HepG2 (cell line): ENCODE measurements around the gene SLC35A3. TPM values are rescaled to one million over a fixed set of nuclear protein-coding genes. Genes with fewer than 3 reads are reported as not detected.

Source experiments
- ATRX ChIP-seq: sonication (generic); formaldehyde crosslinking; IDR thresholded peaks from 2 replicates; pipeline ENCODE4 v1.4.0; 2020; ENCODE audit warnings: missing genetic modification reagents, borderline replicate concordance
- BORCS8-MEF2B ChIP-seq: sonication (generic); formaldehyde crosslinking; IDR thresholded peaks from 2 replicates; pipeline ENCODE4 v1.8.0; 2022; ENCODE audit warnings: mild to moderate bottlenecking, missing genetic modification reagents
- CTCF ChIP-seq: sonication (generic); formaldehyde crosslinking; IDR thresholded peaks from 2 replicates; pipeline ENCODE4 v1.5.0; 2020; ENCODE audit warnings: mild to moderate bottlenecking, missing genetic modification reagents, moderate library complexity
- DR1 ChIP-seq: sonication (generic); formaldehyde crosslinking; IDR thresholded peaks from 2 replicates; pipeline ENCODE4 v1.8.0; 2021; ENCODE audit warnings: mild to moderate bottlenecking, missing genetic modification reagents, inconsistent platforms
- ETV6 ChIP-seq: sonication (generic); formaldehyde crosslinking; conservative IDR thresholded peaks from 2 replicates; pipeline ENCODE4 v1.4.0; 2020; ENCODE audit warnings: missing genetic modification reagents
- FOXC1 ChIP-seq: sonication (generic); formaldehyde crosslinking; IDR thresholded peaks from 2 replicates; pipeline ENCODE4 v1.8.0; 2022; ENCODE audit warnings: mild to moderate bottlenecking, missing genetic modification reagents, borderline replicate concordance
- GATAD2A ChIP-seq: IDR thresholded peaks from 2 replicates; pipeline ENCODE4 v1.6.1; 2016
- HNRNPL ChIP-seq: fragments of 200-400 bp; formaldehyde crosslinking; IDR thresholded peaks from 2 replicates; pipeline ENCODE4 v1.6.1; 2017; ENCODE audit warnings: mild to moderate bottlenecking, low read depth, low read length
- KAT8 ChIP-seq: IDR thresholded peaks from 2 replicates; pipeline ENCODE4 v1.6.1; 2016; ENCODE audit warnings: missing genetic modification reagents, missing compliant biosample characterization
- KDM4B ChIP-seq: sonication (generic); formaldehyde crosslinking; IDR thresholded peaks from 2 replicates; pipeline ENCODE4 v1.4.0; 2020; ENCODE audit warnings: missing genetic modification reagents
- NFATC3 ChIP-seq: sonication (generic); formaldehyde crosslinking; IDR thresholded peaks from 2 replicates; pipeline ENCODE4 v1.5.1; 2020; ENCODE audit warnings: mild to moderate bottlenecking, missing genetic modification reagents
- NRL ChIP-seq: sonication (generic); formaldehyde crosslinking; IDR thresholded peaks from 2 replicates; pipeline ENCODE4 v1.5.0; 2020; ENCODE audit warnings: missing genetic modification reagents, mild to moderate bottlenecking, moderate library complexity, borderline replicate concordance
- RFXAP ChIP-seq: sonication (generic); formaldehyde crosslinking; IDR thresholded peaks from 2 replicates; pipeline ENCODE4 v1.4.0; 2020; ENCODE audit warnings: missing genetic modification reagents, borderline replicate concordance
- SIN3B ChIP-seq: fragments of 150-350 bp; IDR thresholded peaks from 2 replicates; pipeline ENCODE4 v1.6.1; 2014; ENCODE audit warnings: low read length
- SRY ChIP-seq: sonication (generic); formaldehyde crosslinking; IDR thresholded peaks from 2 replicates; pipeline ENCODE4 v1.8.0; 2022; ENCODE audit warnings: mild to moderate bottlenecking, missing genetic modification reagents
- TARDBP ChIP-seq: sonication (generic); formaldehyde crosslinking; IDR thresholded peaks from 2 replicates; pipeline ENCODE4 v1.8.0; 2022; ENCODE audit warnings: mild to moderate bottlenecking, missing genetic modification reagents
- ZBTB38 ChIP-seq: sonication (generic); formaldehyde crosslinking; IDR thresholded peaks from 2 replicates; pipeline ENCODE4 v1.5.1; 2020; ENCODE audit warnings: mild to moderate bottlenecking, missing genetic modification reagents
- ZFP82 ChIP-seq: sonication (generic); formaldehyde crosslinking; IDR thresholded peaks from 2 replicates; pipeline ENCODE4 v1.5.1; 2020; ENCODE audit warnings: mild to moderate bottlenecking, missing genetic modification reagents, borderline replicate concordance
- ZNF230 ChIP-seq: sonication (generic); formaldehyde crosslinking; IDR thresholded peaks from 2 replicates; pipeline ENCODE4 v1.4.0; 2020; ENCODE audit warnings: mild to moderate bottlenecking, missing genetic modification reagents
- ZNF282 ChIP-seq: fragments of 450-650 bp; IDR thresholded peaks from 2 replicates; pipeline ENCODE4 v1.6.1; 2018; ENCODE audit not compliant: partially characterized antibody
- ZNF296 ChIP-seq: sonication (generic); formaldehyde crosslinking; conservative IDR thresholded peaks from 2 replicates; pipeline ENCODE4 v1.5.0; 2020; ENCODE audit warnings: mild to moderate bottlenecking, missing genetic modification reagents
- ZNF33B ChIP-seq: sonication (generic); formaldehyde crosslinking; IDR thresholded peaks from 2 replicates; pipeline ENCODE4 v1.5.1; 2020; ENCODE audit warnings: mild to moderate bottlenecking, missing genetic modification reagents
- ZNF546 ChIP-seq: sonication (generic); formaldehyde crosslinking; conservative IDR thresholded peaks from 2 replicates; pipeline ENCODE4 v1.8.1; 2023; ENCODE audit warnings: mild to moderate bottlenecking, missing genetic modification reagents
- polyA plus RNA-seq, 8 experiments: library from polyadenylated mRNA; depleted of rRNA in 3 of 8; stranded (reverse) in 7 of 8; unstranded in 1 of 8; fragments of >200 nt; fragmentation: Illumina TruSeq in 4 of 8; extraction: Trizol in 4 of 8; gene quantifications; 2 replicates each; pipeline versions ENCODE4 v1.2.1 to v1.2.3, GENCODE V29; 2011 to 2016; ENCODE audit warnings: low read depth in 4 of 8, missing spikeins in 1 of 8, mixed read lengths in 1 of 8; ENCODE audit not compliant: insufficient read depth in 1 of 8
- total RNA-seq, 5 experiments: library from RNA; depleted of rRNA; stranded (reverse); fragments of >200 nt; fragmentation: Illumina TruSeq; extraction: Trizol; gene quantifications; 2 replicates each; pipeline ENCODE4 v1.2.3, GENCODE V29; 2016; ENCODE audit warnings: low read depth in 1 of 5
- TF ChIP-seq, protein P1 (sequence below): sonication (generic); formaldehyde crosslinking; IDR thresholded peaks from 2 replicates; pipeline ENCODE4 v1.4.0; 2020; ENCODE audit warnings: mild to moderate bottlenecking, missing genetic modification reagents
- TF ChIP-seq, protein P2 (sequence below): sonication (generic); formaldehyde crosslinking; IDR thresholded peaks from 2 replicates; pipeline ENCODE4 v1.4.0; 2020; ENCODE audit warnings: mild to moderate bottlenecking, missing genetic modification reagents
- TF ChIP-seq, protein P3 (sequence below), 2 experiments: fragments of 450-650 bp in 1 of 2; sonication (generic) in 1 of 2; formaldehyde crosslinking; IDR thresholded peaks; 2 replicates each; pipeline versions ENCODE4 v1.5.0 to v1.8.0; 2020 to 2022; ENCODE audit warnings: mild to moderate bottlenecking in 1 of 2, missing genetic modification reagents in 1 of 2

Gene SLC35A3
- total and polyA plus RNA-seq, 2 of the 13 experiments (the other 11 are each of a cell fraction or from before 2014, with no cell fraction given) = 11.2 to 24.9 TPM

DNA sequence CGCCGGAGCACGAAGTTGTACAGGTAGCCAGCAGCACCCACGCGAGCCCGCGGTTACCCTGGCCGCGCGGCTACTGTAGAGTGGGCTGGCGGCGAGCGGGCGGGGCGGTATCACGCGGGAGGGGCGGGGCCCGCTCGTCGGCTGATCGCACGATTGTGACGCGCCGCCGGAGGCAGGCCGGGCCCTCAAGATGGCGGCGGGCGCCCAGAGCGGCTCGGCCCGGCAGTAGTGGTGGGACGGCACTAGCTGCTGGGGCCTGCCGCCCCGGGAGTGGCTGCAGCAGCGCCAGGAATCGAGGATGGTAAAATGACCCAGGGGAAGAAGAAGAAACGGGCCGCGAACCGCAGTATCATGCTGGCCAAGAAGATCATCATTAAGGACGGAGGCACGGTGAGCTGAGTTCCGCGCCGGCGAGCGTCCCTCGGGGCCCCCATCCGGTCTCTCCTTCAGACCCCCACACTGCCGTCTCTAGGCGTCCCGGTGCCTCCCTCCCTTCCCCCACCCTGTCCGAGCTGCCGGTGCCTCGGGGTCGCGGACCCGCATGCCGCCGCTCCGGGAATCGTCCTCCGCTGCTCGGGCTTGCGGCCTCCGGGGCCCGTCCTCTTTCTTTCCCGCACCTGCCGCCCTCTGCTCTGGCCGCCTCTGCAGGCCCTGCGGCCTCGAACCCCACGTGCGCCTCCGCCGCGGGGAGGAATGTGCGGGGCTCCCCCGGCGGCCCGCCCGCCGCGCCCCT lies 68.3 kb downstream of the SLC35A3 start (continued):
- TF ChIP-seq KAT8 (CRISPR knock-in tag) (peak; percentile 70; the same call in 1 of the 2 replicates), ATRX (no peak), RFXAP (CRISPR knock-in tag) (peak; percentile 71; the same call in 1 of the 2 replicates), FOXC1 (CRISPR knock-in tag) (peak; percentile 85; the same call in 1 of the 2 replicates), ZFP82 (CRISPR knock-in tag) (no peak), ZNF296 (peak; percentile 71; the same call in 1 of the 2 replicates), CTCF (no peak), SIN3B (no peak), GATAD2A (CRISPR knock-in tag) (peak; percentile 64), HNRNPL (no peak), TARDBP (CRISPR knock-in tag) (peak; percentile 88), BORCS8-MEF2B (CRISPR knock-in tag) (peak; percentile 89), NFATC3 (CRISPR knock-in tag) (no peak), DR1 (CRISPR knock-in tag) (peak; percentile 87), ZNF546 (no peak), NRL (CRISPR knock-in tag) (peak; percentile 77; the same call in 1 of the 2 replicates), SRY (no peak), ZNF282 (no peak), ZBTB38 (CRISPR knock-in tag) (peak; percentile 42; the same call in 1 of the 2 replicates), ZNF33B (peak; percentile 46; the same call in 1 of the 2 replicates), ETV6 (0 out of 2 replicates have a peak, but pooled peaks have one; percentile 13), KDM4B (CRISPR knock-in tag) (no peak), ZNF230 (CRISPR knock-in tag) (0 out of 2 replicates have a peak, but pooled peaks have one; percentile 20)
- TF ChIP-seq, protein P1, sequence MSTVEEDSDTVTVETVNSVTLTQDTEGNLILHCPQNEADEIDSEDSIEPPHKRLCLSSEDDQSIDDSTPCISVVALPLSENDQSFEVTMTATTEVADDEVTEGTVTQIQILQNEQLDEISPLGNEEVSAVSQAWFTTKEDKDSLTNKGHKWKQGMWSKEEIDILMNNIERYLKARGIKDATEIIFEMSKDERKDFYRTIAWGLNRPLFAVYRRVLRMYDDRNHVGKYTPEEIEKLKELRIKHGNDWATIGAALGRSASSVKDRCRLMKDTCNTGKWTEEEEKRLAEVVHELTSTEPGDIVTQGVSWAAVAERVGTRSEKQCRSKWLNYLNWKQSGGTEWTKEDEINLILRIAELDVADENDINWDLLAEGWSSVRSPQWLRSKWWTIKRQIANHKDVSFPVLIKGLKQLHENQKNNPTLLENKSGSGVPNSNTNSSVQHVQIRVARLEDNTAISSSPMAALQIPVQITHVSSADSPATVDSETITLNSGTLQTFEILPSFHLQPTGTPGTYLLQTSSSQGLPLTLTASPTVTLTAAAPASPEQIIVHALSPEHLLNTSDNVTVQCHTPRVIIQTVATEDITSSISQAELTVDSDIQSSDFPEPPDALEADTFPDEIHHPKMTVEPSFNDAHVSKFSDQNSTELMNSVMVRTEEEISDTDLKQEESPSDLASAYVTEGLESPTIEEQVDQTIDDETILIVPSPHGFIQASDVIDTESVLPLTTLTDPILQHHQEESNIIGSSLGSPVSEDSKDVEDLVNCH = no peak
- TF ChIP-seq, protein P2, sequence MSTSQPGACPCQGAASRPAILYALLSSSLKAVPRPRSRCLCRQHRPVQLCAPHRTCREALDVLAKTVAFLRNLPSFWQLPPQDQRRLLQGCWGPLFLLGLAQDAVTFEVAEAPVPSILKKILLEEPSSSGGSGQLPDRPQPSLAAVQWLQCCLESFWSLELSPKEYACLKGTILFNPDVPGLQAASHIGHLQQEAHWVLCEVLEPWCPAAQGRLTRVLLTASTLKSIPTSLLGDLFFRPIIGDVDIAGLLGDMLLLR = no peak; the same call in 1 of the 2 replicates
- TF ChIP-seq, protein P3, sequence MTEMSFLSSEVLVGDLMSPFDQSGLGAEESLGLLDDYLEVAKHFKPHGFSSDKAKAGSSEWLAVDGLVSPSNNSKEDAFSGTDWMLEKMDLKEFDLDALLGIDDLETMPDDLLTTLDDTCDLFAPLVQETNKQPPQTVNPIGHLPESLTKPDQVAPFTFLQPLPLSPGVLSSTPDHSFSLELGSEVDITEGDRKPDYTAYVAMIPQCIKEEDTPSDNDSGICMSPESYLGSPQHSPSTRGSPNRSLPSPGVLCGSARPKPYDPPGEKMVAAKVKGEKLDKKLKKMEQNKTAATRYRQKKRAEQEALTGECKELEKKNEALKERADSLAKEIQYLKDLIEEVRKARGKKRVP (CRISPR knock-in tag; IDR thresholded peaks at IDR 0.05) = no peak
